Dedifferentiated amniotic fluid mesenchymal stem cell (primary cell): ENCODE data around the gene PCDHA8.
"Not testable (repeated sequence)": the region's sequence is repeated elsewhere in the genome, so short reads cannot be mapped to it uniquely, and the experiment has no call there.

ENCODE experiments used
- DNase-seq: peaks from one replicate; pipeline ENCODE4 v3.0.0-alpha.2; 2016; ENCODE audit errors: extremely low spot score

PCDHA8 gene

GRCh38 chr5:140829511-140830501 lies 11.2 kb upstream of the PCDHA8 start:
- not testable (repeated sequence) for DNase-seq

GRCh38 chr5:140833993-140834392 lies 7.0 kb upstream of the PCDHA8 start, which contains the start of gene PCDHA7:
Gene PCDHA7 (plus strand): TSS chr5:140834269. CDS start chr5:140834384, 115 bp downstream.
- DNase-seq = peak; percentile 17

GRCh38 chr5:140834439-140835008 lies 6.5 kb upstream of the PCDHA8 start:
- DNase-seq = not testable (repeated sequence)

GRCh38 chr5:140835622-140836510 lies 5.1 kb upstream of the PCDHA8 start:
- no peak for DNase-seq

- DNase-seq = no peak
Measured at GRCh38 chr5:140842798-140843733, 2.1 kb downstream of the PCDHA8 start.

- DNase-seq = not testable (repeated sequence)
Measured at GRCh38 chr5:140848139-140849102, 7.4 kb downstream of the PCDHA8 start, which contains the start of gene PCDHA9. Gene PCDHA9 (plus strand): TSS chr5:140848382. CDS start chr5:140848496, 114 bp downstream.

GRCh38 chr5:140849831-140850634 lies 9.0 kb downstream of the PCDHA8 start:
- not testable (repeated sequence) for DNase-seq

- DNase-seq = no peak
Measured at GRCh38 chr5:140855772-140856674, 15.0 kb downstream of the PCDHA8 start, which contains the start of gene PCDHA10. Gene PCDHA10 (plus strand): TSS chr5:140855897. CDS start chr5:140856049, 152 bp downstream.

GRCh38 chr5:140857177-140857986 lies 16.4 kb downstream of the PCDHA8 start:
- DNase-seq = no peak

GRCh38 chr5:140857987-140858240 lies 16.9 kb downstream of the PCDHA8 start:
- no peak for DNase-seq

- DNase-seq = no peak
Measured at GRCh38 chr5:140862441-140863295, 21.7 kb downstream of the PCDHA8 start.

GRCh38 chr5:140868721-140869554 lies 28.0 kb downstream of the PCDHA8 start, which contains the start of gene PCDHA11:
Gene PCDHA11 (plus strand): TSS chr5:140868957. CDS start chr5:140869104, 147 bp downstream.
- DNase-seq = no peak

- no peak for DNase-seq
Measured at GRCh38 chr5:140869555-140869886, 28.5 kb downstream of the PCDHA8 start.

GRCh38 chr5:140870221-140871201 lies 29.5 kb downstream of the PCDHA8 start:
- DNase-seq = no peak
